ENCODE data around the gene NPFFR1.

The NPFFR1 gene

DNA sequence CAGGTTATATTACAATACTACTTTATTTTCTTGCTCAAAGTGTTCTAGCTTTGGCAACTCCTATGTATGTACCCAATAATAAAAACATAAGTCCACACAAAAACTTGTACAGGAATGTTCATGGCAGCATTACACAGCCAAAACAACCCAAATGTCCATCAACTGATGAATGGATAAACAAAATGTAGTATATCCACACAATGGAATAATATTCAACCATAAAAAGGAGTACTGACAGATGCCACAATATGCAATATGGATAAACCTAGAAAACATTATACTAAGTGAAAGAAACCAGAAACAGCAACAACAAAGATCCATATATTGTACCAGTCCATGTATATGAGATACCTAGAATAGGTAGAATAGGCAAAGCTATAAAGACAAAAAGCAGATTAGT is 71.5 kb downstream of the NPFFR1 start:
- Histone ChIP-seq H3K9me3 (replicated peaks in 1 of 2; ENCODE audit: control insufficient read depth in 2 of 2, insufficient read depth in 1 of 2, low read depth in 1 of 2, low read length in 2 of 2) (no peaks in the 10 kb centered on the region), H3K4me2 (ENCODE audit: insufficient read depth, low read length, poor library complexity, severe bottlenecking) (no peak overlapping the region), H3K9ac (ENCODE audit: low read depth, low read length, poor library complexity) (no peak overlapping the region), H3K4me3 (ENCODE audit: low read length in 2 of 2) (no peak overlapping the region), H2BK15ac (ENCODE audit: low read length) (no peak overlapping the region), H2AK5ac (ENCODE audit: low read depth, low read length) (no peak overlapping the region), H3K18ac (ENCODE audit: low read length) (no peak overlapping the region), H3K27ac (replicated peaks; ENCODE audit: low read length) (no peak overlapping the region), H3K4ac (ENCODE audit: low read length) (no peak overlapping the region), H4K8ac (ENCODE audit: low read depth, low read length) (no peak overlapping the region), H2BK12ac (ENCODE audit: low read length) (no peak overlapping the region), H3K14ac (ENCODE audit: low read length) (no peak overlapping the region), H2AFZ (ENCODE audit: low read length) (no peak overlapping the region), H3K79me1 (ENCODE audit: low read depth, low read length) (no peaks in the 10 kb centered on the region), H3K23ac (ENCODE audit: low read depth, low read length, poor library complexity) (no peak overlapping the region), H4K91ac (ENCODE audit: low read depth, low read length, poor library complexity) (no peak overlapping the region), H3K4me1 (ENCODE audit: control insufficient read depth in 2 of 2, insufficient read depth in 1 of 2, low read depth in 1 of 2, low read length in 2 of 2) (no peaks in the 10 kb centered on the region), H3K36me3 (replicated peaks in 1 of 2; ENCODE audit: control insufficient read depth in 2 of 2, insufficient read depth in 2 of 2, low read length in 2 of 2) (peaks cover 19 to 89% of the 10 kb centered on the region in 2 donors), H2BK5ac (ENCODE audit: low read length) (no peak overlapping the region), H2BK120ac (ENCODE audit: low read depth, low read length) (no peak overlapping the region), H3K27me3 (ENCODE audit: control insufficient read depth in 3 of 3, insufficient read depth in 3 of 3, low read depth in 1 of 3, low read length in 3 of 3) (no peaks in the 10 kb centered on the region)
- DNase-seq (ENCODE audit: low spot score), result no peak

DNA sequence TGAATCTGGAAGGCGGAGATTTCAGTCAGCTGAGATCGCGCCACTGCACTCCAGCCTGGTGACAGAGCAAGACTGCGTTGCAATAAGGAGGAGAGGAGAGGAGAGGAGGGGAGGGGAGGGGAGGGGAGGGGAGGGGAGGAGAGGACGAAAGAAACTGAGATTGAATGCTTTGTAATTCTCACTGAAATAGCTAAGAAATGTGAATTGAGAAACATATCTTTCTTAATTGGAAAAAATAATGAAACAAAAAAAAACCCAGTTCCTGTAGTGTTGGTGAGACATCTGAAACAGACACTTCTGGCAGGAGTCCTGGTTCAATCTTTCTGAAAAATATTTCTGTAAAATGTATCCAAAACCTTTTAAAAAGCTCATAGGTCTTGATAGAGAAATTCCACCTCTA is 77.0 kb downstream of the NPFFR1 start:
- no peak overlapping the region for H3K4ac ChIP-seq (ENCODE audit: low read length)
- no peak overlapping the region for H2BK120ac ChIP-seq (ENCODE audit: low read depth, low read length)
- no peak overlapping the region for H3K9ac ChIP-seq (ENCODE audit: low read depth, low read length, poor library complexity)
- no peak overlapping the region for H3K4me3 ChIP-seq (ENCODE audit: low read length in 2 of 2)
- H4K91ac ChIP-seq (ENCODE audit: low read depth, low read length, poor library complexity), result no peak overlapping the region
- H3K4me2 ChIP-seq (ENCODE audit: insufficient read depth, low read length, poor library complexity, severe bottlenecking), result no peak overlapping the region
- H3K27me3 ChIP-seq (ENCODE audit: control insufficient read depth in 3 of 3, insufficient read depth in 3 of 3, low read depth in 1 of 3, low read length in 3 of 3), result no peaks in the 10 kb centered on the region
- no peak overlapping the region for H3K14ac ChIP-seq (ENCODE audit: low read length)
- no peaks in the 10 kb centered on the region for H3K79me1 ChIP-seq (ENCODE audit: low read depth, low read length)
- no peak overlapping the region for H2AK5ac ChIP-seq (ENCODE audit: low read depth, low read length)
- no peak overlapping the region for H4K8ac ChIP-seq (ENCODE audit: low read depth, low read length)
- no peak for DNase-seq (ENCODE audit: low spot score)
- WGBS, 2 donors (ENCODE audit: extremely low coverage in 2 of 2, insufficient read length in 2 of 2, insufficient replicate concordance in 1 of 2), result no CpG with 5 or more reads among the region's 5 CpGs
- no peak overlapping the region for H3K18ac ChIP-seq (ENCODE audit: low read length)
- H2BK5ac ChIP-seq (ENCODE audit: low read length), result no peak overlapping the region
- no peak overlapping the region for H3K23ac ChIP-seq (ENCODE audit: low read depth, low read length, poor library complexity)
- H2BK12ac ChIP-seq (ENCODE audit: low read length), result no peak overlapping the region
- peaks cover 29 to 91% of the 10 kb centered on the region in 2 donors for H3K36me3 ChIP-seq (replicated peaks in 1 of 2; ENCODE audit: control insufficient read depth in 2 of 2, insufficient read depth in 2 of 2, low read length in 2 of 2)
- no peaks in the 10 kb centered on the region for H3K4me1 ChIP-seq (ENCODE audit: control insufficient read depth in 2 of 2, insufficient read depth in 1 of 2, low read depth in 1 of 2, low read length in 2 of 2)
- no peaks in the 10 kb centered on the region for H3K9me3 ChIP-seq (replicated peaks in 1 of 2; ENCODE audit: control insufficient read depth in 2 of 2, insufficient read depth in 1 of 2, low read depth in 1 of 2, low read length in 2 of 2)
- no peak overlapping the region for H3K27ac ChIP-seq (replicated peaks; ENCODE audit: low read length)
- no peak overlapping the region for H2BK15ac ChIP-seq (ENCODE audit: low read length)
- no peak overlapping the region for H2AFZ ChIP-seq (ENCODE audit: low read length)

DNA sequence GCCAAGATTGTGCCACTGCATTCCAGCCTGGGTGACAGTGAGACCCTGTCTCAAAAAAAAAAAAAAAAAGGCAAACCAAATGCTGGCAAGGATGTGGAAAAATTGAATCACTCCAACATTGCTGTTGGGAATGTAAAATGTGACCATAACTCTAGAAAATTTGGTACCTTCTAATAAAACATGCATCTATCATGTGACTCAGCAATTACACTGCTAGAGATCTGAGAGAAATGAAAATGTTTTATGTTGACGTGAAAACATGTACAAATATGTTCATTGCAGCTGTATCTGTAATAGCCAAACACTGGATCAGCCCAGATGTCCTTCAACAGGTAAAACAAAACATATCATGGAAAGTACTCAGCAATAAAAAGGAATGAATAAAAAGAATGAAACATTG is 82.7 kb downstream of the NPFFR1 start:
- no peaks in the 10 kb centered on the region for H3K4me1 ChIP-seq (ENCODE audit: control insufficient read depth in 2 of 2, insufficient read depth in 1 of 2, low read depth in 1 of 2, low read length in 2 of 2)
- no peak overlapping the region for H3K14ac ChIP-seq (ENCODE audit: low read length)
- no peak overlapping the region for H2BK12ac ChIP-seq (ENCODE audit: low read length)
- H2BK120ac ChIP-seq (ENCODE audit: low read depth, low read length), result no peak overlapping the region
- no peaks in the 10 kb centered on the region for H3K79me1 ChIP-seq (ENCODE audit: low read depth, low read length)
- H3K9me3 ChIP-seq (replicated peaks in 1 of 2; ENCODE audit: control insufficient read depth in 2 of 2, insufficient read depth in 1 of 2, low read depth in 1 of 2, low read length in 2 of 2), result peaks cover 2 to 13% of the 10 kb centered on the region in 2 donors
- no peak overlapping the region for H3K4me2 ChIP-seq (ENCODE audit: insufficient read depth, low read length, poor library complexity, severe bottlenecking)
- H2AFZ ChIP-seq (ENCODE audit: low read length), result no peak overlapping the region
- no peak overlapping the region for H3K27ac ChIP-seq (replicated peaks; ENCODE audit: low read length)
- H3K36me3 ChIP-seq (replicated peaks in 1 of 2; ENCODE audit: control insufficient read depth in 2 of 2, insufficient read depth in 2 of 2, low read length in 2 of 2), result peaks cover 26 to 83% of the 10 kb centered on the region in 2 donors
- no peak overlapping the region for H4K91ac ChIP-seq (ENCODE audit: low read depth, low read length, poor library complexity)
- H2BK5ac ChIP-seq (ENCODE audit: low read length), result no peak overlapping the region
- H3K4ac ChIP-seq (ENCODE audit: low read length), result no peak overlapping the region
- no peak overlapping the region for H3K23ac ChIP-seq (ENCODE audit: low read depth, low read length, poor library complexity)
- no peak overlapping the region for H3K9ac ChIP-seq (ENCODE audit: low read depth, low read length, poor library complexity)
- no peak overlapping the region for H4K8ac ChIP-seq (ENCODE audit: low read depth, low read length)
- H2AK5ac ChIP-seq (ENCODE audit: low read depth, low read length), result no peak overlapping the region
- H3K4me3 ChIP-seq (ENCODE audit: low read length in 2 of 2), result no peak overlapping the region
- H3K18ac ChIP-seq (ENCODE audit: low read length), result no peak overlapping the region
- H2BK15ac ChIP-seq (ENCODE audit: low read length), result no peak overlapping the region
- DNase-seq (ENCODE audit: low spot score), result no peak
- no peaks in the 10 kb centered on the region for H3K27me3 ChIP-seq (ENCODE audit: control insufficient read depth in 3 of 3, insufficient read depth in 3 of 3, low read depth in 1 of 3, low read length in 3 of 3)
- no CpG with 5 or more reads among the region's 1 CpG for WGBS, 2 donors (ENCODE audit: extremely low coverage in 2 of 2, insufficient read length in 2 of 2, insufficient replicate concordance in 1 of 2)

DNA sequence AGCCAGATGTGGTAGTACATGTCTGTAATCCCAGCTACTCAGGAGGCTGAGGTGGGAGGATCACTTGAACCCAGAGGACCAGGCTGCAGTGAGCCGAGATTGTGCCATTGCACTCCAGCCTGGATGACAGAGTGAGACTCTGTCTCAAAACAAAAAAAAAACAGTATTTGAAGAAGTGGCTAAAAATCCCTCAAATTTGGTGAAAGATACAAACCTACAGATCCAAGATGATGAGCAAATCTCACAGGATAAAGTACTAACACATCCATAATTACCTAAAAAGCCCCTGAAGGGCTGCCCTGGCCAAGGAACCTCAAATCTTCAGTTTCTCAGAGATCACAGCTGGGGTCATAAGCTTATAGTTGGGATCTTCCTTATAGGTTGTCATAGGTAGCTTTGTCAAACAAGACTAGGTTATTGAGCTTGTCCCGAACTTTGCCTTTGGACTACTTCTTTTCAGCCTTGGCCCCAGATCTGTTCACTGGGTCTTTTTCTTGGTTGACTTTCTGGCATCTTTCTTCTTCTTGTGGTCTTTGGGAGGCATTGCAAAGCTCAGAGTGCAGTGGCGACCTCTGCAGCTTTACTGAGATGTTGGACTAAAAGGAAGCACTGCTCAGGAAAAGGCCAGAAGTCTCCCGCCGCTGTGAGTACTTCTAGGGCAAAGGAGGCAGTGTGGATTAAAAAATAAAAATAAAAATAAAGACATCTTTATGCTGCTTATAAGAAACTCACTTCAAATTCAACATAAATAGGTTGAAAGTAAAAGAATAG is 84.9 kb downstream of the NPFFR1 start:
- H2AFZ ChIP-seq (ENCODE audit: low read length), result no peak overlapping the region
- no peak overlapping the region for H3K4me2 ChIP-seq (ENCODE audit: insufficient read depth, low read length, poor library complexity, severe bottlenecking)
- H3K4ac ChIP-seq (ENCODE audit: low read length), result no peak overlapping the region
- whole genome bisulfite sequencing, 2 donors (ENCODE audit: extremely low coverage in 2 of 2, insufficient read length in 2 of 2, insufficient replicate concordance in 1 of 2), result no CpG with 5 or more reads among the region's 5 CpGs
- no peak overlapping the region for H3K4me3 ChIP-seq (ENCODE audit: low read length in 2 of 2)
- H3K14ac ChIP-seq (ENCODE audit: low read length), result no peak overlapping the region
- no peak overlapping the region for H3K27ac ChIP-seq (replicated peaks; ENCODE audit: low read length)
- no peak overlapping the region for H3K18ac ChIP-seq (ENCODE audit: low read length)
- no peak overlapping the region for H3K23ac ChIP-seq (ENCODE audit: low read depth, low read length, poor library complexity)
- H3K79me1 ChIP-seq (ENCODE audit: low read depth, low read length), result no peaks in the 10 kb centered on the region
- H3K27me3 ChIP-seq (ENCODE audit: control insufficient read depth in 3 of 3, insufficient read depth in 3 of 3, low read depth in 1 of 3, low read length in 3 of 3), result no peaks in the 10 kb centered on the region
- H2BK12ac ChIP-seq (ENCODE audit: low read length), result no peak overlapping the region
- H3K9ac ChIP-seq (ENCODE audit: low read depth, low read length, poor library complexity), result no peak overlapping the region
- H4K8ac ChIP-seq (ENCODE audit: low read depth, low read length), result no peak overlapping the region
- no peak overlapping the region for H2AK5ac ChIP-seq (ENCODE audit: low read depth, low read length)
- peaks cover 19 to 61% of the 10 kb centered on the region in 2 donors for H3K36me3 ChIP-seq (replicated peaks in 1 of 2; ENCODE audit: control insufficient read depth in 2 of 2, insufficient read depth in 2 of 2, low read length in 2 of 2)
- no peak overlapping the region for H4K91ac ChIP-seq (ENCODE audit: low read depth, low read length, poor library complexity)
- no peak for DNase-seq (ENCODE audit: low spot score)
- H2BK15ac ChIP-seq (ENCODE audit: low read length), result no peak overlapping the region
- no peaks in the 10 kb centered on the region for H3K4me1 ChIP-seq (ENCODE audit: control insufficient read depth in 2 of 2, insufficient read depth in 1 of 2, low read depth in 1 of 2, low read length in 2 of 2)
- no peak overlapping the region for H2BK5ac ChIP-seq (ENCODE audit: low read length)
- H3K9me3 ChIP-seq (replicated peaks in 1 of 2; ENCODE audit: control insufficient read depth in 2 of 2, insufficient read depth in 1 of 2, low read depth in 1 of 2, low read length in 2 of 2), result peaks cover 2 to 13% of the 10 kb centered on the region in 2 donors
- no peak overlapping the region for H2BK120ac ChIP-seq (ENCODE audit: low read depth, low read length)

Measured in neuronal stem cell (in vitro differentiated cells).